ENCODE data around the gene CD5L. TPM values are rescaled to one million over a fixed set of nuclear protein-coding genes. Genes with fewer than 3 reads are reported as not detected.

Gene CD5L
- polyA plus RNA-seq, 1 donor (not counting 4 experiments of a cell fraction or from before 2014, with no cell fraction given): not detected

GRCh38 chr1:157844089-157844830, 2.7 kb upstream of the CD5L start:
- H3K79me2 ChIP-seq (ENCODE audit: control insufficient read depth, insufficient read depth, low read length): no peaks in the 10 kb centered on the region
- H3K9me3 ChIP-seq (ENCODE audit: control insufficient read depth, low read depth, low read length): no peaks in the 10 kb centered on the region
- H3K4me1 ChIP-seq (ENCODE audit: control insufficient read depth, extremely low read depth, insufficient read depth, low read length): no peaks in the 10 kb centered on the region
- H3K4me3 ChIP-seq (ENCODE audit: control insufficient read depth in 2 of 3, extremely low read depth in 1 of 3, insufficient read depth in 2 of 3, low read depth in 1 of 3, low read length in 3 of 3): no peak overlapping the region
- H3K9me1 ChIP-seq (ENCODE audit: control insufficient read depth, extremely low read depth, insufficient read depth, low read length): no peaks in the 10 kb centered on the region
- no peak overlapping the region for H3K27ac ChIP-seq (ENCODE audit: control insufficient read depth, insufficient read depth, low read length)
- FAIRE-seq (no peak), DNase-seq (ENCODE audit: low read depth, low spot score) (no peak)
- no peak overlapping the region for H2AFZ ChIP-seq (ENCODE audit: control insufficient read depth, low read length)
- peaks cover 2% of the 10 kb centered on the region for H3K27me3 ChIP-seq (ENCODE audit: control insufficient read depth, extremely low read depth, insufficient read depth, low read length)
- no peak overlapping the region for H3K4me2 ChIP-seq (ENCODE audit: control insufficient read depth, extremely low read depth, insufficient read depth, low read depth, low read length)
- no peak for TF ChIP-seq EZH2 (IDR thresholded peaks at IDR 0.05; ENCODE audit: low read length)
- no peak for TF ChIP-seq CTCF (optimal IDR thresholded peaks at IDR 0.05 in 1 of 3, IDR thresholded peaks at IDR 0.05 in 1 of 3, conservative IDR thresholded peaks at IDR 0.05 in 1 of 3; ENCODE audit: extremely low read depth in 1 of 3, insufficient read depth in 2 of 3, low read length in 3 of 3)
- dilution Hi-C loops (cut with MboI; ENCODE audit: extremely low pct_ligation_motif_present, low sequenced_read_pairs): no loop called here
- H3K36me3 ChIP-seq (ENCODE audit: control insufficient read depth in 2 of 2, extremely low read depth in 1 of 2, insufficient read depth in 2 of 2, low read length in 2 of 2): no peaks in the 10 kb centered on the region
- H4K20me1 ChIP-seq (ENCODE audit: control insufficient read depth, extremely low read depth, insufficient read depth, low read length): no peaks in the 10 kb centered on the region
- H3K9ac ChIP-seq (ENCODE audit: control insufficient read depth, extremely low read depth, insufficient read depth, low read length): no peak overlapping the region

- no peak for FAIRE-seq
- dilution Hi-C loops (cut with MboI; ENCODE audit: extremely low pct_ligation_motif_present, low sequenced_read_pairs): no loop called here
- H3K36me3 ChIP-seq (ENCODE audit: control insufficient read depth in 2 of 2, extremely low read depth in 1 of 2, insufficient read depth in 2 of 2, low read length in 2 of 2): no peaks in the 10 kb centered on the region
- H3K4me3 ChIP-seq (ENCODE audit: control insufficient read depth in 2 of 3, extremely low read depth in 1 of 3, insufficient read depth in 2 of 3, low read depth in 1 of 3, low read length in 3 of 3): no peak overlapping the region
- TF ChIP-seq EZH2 (IDR thresholded peaks at IDR 0.05; ENCODE audit: low read length) (no peak), CTCF (optimal IDR thresholded peaks at IDR 0.05 in 1 of 3, IDR thresholded peaks at IDR 0.05 in 1 of 3, conservative IDR thresholded peaks at IDR 0.05 in 1 of 3; ENCODE audit: extremely low read depth in 1 of 3, insufficient read depth in 2 of 3, low read length in 3 of 3) (no peak)
- no peaks in the 10 kb centered on the region for H4K20me1 ChIP-seq (ENCODE audit: control insufficient read depth, extremely low read depth, insufficient read depth, low read length)
- H3K4me2 ChIP-seq (ENCODE audit: control insufficient read depth, extremely low read depth, insufficient read depth, low read depth, low read length): no peak overlapping the region
- H3K27ac ChIP-seq (ENCODE audit: control insufficient read depth, insufficient read depth, low read length): no peak overlapping the region
- H3K9me1 ChIP-seq (ENCODE audit: control insufficient read depth, extremely low read depth, insufficient read depth, low read length): no peaks in the 10 kb centered on the region
- H3K4me1 ChIP-seq (ENCODE audit: control insufficient read depth, extremely low read depth, insufficient read depth, low read length): no peaks in the 10 kb centered on the region
- no peak for DNase-seq (ENCODE audit: low read depth, low spot score)
- H3K9me3 ChIP-seq (ENCODE audit: control insufficient read depth, low read depth, low read length): no peaks in the 10 kb centered on the region
- no peaks in the 10 kb centered on the region for H3K79me2 ChIP-seq (ENCODE audit: control insufficient read depth, insufficient read depth, low read length)
- H3K9ac ChIP-seq (ENCODE audit: control insufficient read depth, extremely low read depth, insufficient read depth, low read length): no peak overlapping the region
- peaks cover 2% of the 10 kb centered on the region for H3K27me3 ChIP-seq (ENCODE audit: control insufficient read depth, extremely low read depth, insufficient read depth, low read length)
- H2AFZ ChIP-seq (ENCODE audit: control insufficient read depth, low read length): no peak overlapping the region
Observed at GRCh38 chr1:157842939-157843338, 1.3 kb upstream of the CD5L start.

Measured in keratinocyte (primary cell).